GM18505 (cell line): ENCODE measurements around the gene RAPSN.
"Not testable (repeated sequence)": the region's sequence is repeated elsewhere in the genome, so short reads cannot be mapped to it uniquely, and the experiment has no call there.

Source experiments
- ATAC-seq: cut with Tn5 transposase; IDR thresholded peaks from one replicate; pipeline ENCODE4 v1.9.1; 2021; ENCODE audit not compliant: unreplicated experiment
- POLR2A ChIP-seq: IDR thresholded peaks from 4 replicates; pipeline ENCODE4 v1.6.1; 2011; ENCODE audit warnings: borderline replicate concordance; ENCODE audit not compliant: insufficient read depth, insufficient read length; ENCODE audit errors: extremely low read depth

RAPSN gene

GRCh38 chr11:47477753-47478152 is 28.8 kb upstream of the RAPSN start:
- TF ChIP-seq POLR2A = no peak
- no peak for ATAC-seq

GRCh38 chr11:47477323-47477722 is 28.4 kb upstream of the RAPSN start:
- ATAC-seq = no peak
- no peak for TF ChIP-seq POLR2A

- no peak for ATAC-seq
- no peak for TF ChIP-seq POLR2A
Measured at GRCh38 chr11:47470671-47471070, 21.7 kb upstream of the RAPSN start.

- no peak for ATAC-seq
- TF ChIP-seq POLR2A = no peak
Measured at GRCh38 chr11:47469361-47470179, 20.6 kb upstream of the RAPSN start.

- ATAC-seq = no peak
- TF ChIP-seq POLR2A = no peak
Measured at GRCh38 chr11:47468598-47469214, 19.8 kb upstream of the RAPSN start.

GRCh38 chr11:47467357-47467756 is 18.4 kb upstream of the RAPSN start:
- TF ChIP-seq POLR2A = no peak
- no peak for ATAC-seq

- no peak for TF ChIP-seq POLR2A
- ATAC-seq = no peak
Measured at GRCh38 chr11:47466701-47467250, 17.8 kb upstream of the RAPSN start.

- no peak for ATAC-seq
- no peak for TF ChIP-seq POLR2A
Measured at GRCh38 chr11:47466201-47466600, 17.3 kb upstream of the RAPSN start.

GRCh38 chr11:47464483-47464882 is 15.5 kb upstream of the RAPSN start:
- no peak for ATAC-seq
- no peak for TF ChIP-seq POLR2A

- TF ChIP-seq POLR2A = no peak
- ATAC-seq = no peak
Measured at GRCh38 chr11:47461876-47462275, 12.9 kb upstream of the RAPSN start.

GRCh38 chr11:47460571-47461235 is 11.8 kb upstream of the RAPSN start:
- no peak for ATAC-seq
- TF ChIP-seq POLR2A = no peak

GRCh38 chr11:47454258-47454671 is 5.3 kb upstream of the RAPSN start:
- not testable (repeated sequence) for ATAC-seq

- no peak for ATAC-seq
- no peak for TF ChIP-seq POLR2A
Measured at GRCh38 chr11:47453365-47453764, 4.4 kb upstream of the RAPSN start.
